ENCODE measurements around the gene USP36. TPM values are rescaled to one million over a fixed set of nuclear protein-coding genes. Genes with fewer than 3 reads are reported as not detected.

Gene USP36
- 15.0 TPM for total RNA-seq

GRCh38 chr17:78840780-78841611 is at the start of gene USP36:
TSS of gene USP36 (minus strand) at chr17:78840814. CDS start at chr17:78836363, 4,451 bp downstream.

DNA sequence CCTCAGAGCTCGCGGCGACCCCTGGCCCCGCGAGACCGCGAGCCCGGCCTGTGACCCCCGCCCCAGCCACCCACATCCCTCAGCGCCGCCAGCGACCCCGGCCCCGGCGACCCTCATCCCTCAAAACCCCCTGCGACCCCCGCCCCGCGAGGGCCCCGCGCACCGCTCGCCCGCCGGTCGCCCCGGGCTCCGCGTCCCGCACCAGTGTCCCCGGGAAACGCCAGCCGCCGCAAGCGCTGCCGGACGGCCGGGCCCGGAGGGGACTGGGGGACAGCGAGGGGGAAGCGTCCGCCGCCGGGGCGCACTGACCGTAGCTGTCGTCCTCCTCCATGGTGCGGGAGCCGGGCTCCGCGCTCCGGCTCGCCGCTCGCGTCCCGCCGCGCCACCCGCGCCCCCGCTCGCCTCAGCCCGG is 58.7 kb downstream of the USP36 start, which contains the start of gene CYTH1:
Gene CYTH1, minus strand, starts transcription at position 381 of the 412 bp plus-strand sequence. Its CDS starts 50 bp downstream, at position 331.

Other genes with a start within 250 kb of the USP36 start
- gene CYTH1, start 58.5 kb downstream of the USP36 start, total RNA-seq: 41.1 TPM
- gene CEP295NL, start 62.4 kb upstream of the USP36 start, total RNA-seq: 1.4 TPM
- gene TIMP2, start 84.6 kb upstream of the USP36 start, total RNA-seq: 94.6 TPM
- 28.6 TPM for gene LGALS3BP, start 139.1 kb upstream of the USP36 start, total RNA-seq
- 24.9 TPM for gene CANT1, start 168.9 kb upstream of the USP36 start, total RNA-seq
- 3.2 TPM for gene C1QTNF1, start 183.4 kb upstream of the USP36 start, total RNA-seq
- 18.7 TPM for gene ENGASE, start 234.0 kb upstream of the USP36 start, total RNA-seq

All from diencephalon (tissue), 1 donor.